GM18858 (cell line): ENCODE measurements around the gene PCDHGA9.
"Not testable (repeated sequence)": the region's sequence is repeated elsewhere in the genome, so short reads cannot be mapped to it uniquely, and the experiment has no call there.

ENCODE experiments used
- ATAC-seq: cut with Tn5 transposase; IDR thresholded peaks from one replicate; pipeline ENCODE4 v1.9.1; 2021; ENCODE audit not compliant: unreplicated experiment

The PCDHGA9 gene

DNA sequence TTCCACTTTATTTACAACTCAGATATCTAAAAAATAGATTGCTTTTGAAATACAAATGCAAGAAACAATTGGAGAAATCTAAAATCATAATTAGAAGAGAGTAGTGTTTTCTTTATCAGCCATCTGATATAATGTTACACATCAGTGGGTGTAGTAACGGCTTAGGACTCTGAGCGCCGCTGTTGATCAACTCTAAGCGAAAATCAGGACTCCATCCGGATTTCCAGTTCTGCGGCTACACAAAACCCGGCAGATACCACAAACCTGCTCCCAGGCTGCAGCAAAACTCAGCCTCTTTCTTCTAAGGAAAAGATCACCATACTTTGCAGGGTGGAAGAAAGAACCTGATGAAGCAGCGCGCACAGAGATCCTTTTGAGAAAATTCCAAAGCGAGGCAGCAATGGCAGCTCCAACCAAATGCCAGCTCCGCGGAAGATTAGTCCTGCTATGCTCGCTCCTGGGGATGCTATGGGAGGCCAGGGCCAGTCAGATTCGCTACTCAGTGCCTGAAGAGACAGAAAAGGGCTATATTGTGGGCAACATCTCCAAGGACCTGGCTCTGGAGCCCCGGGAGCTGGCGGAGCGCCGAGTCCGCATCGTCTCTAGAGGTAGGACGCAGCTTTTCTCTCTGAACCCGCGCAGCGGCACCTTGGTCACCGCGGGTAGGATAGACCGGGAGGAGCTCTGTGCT lies at the start of gene PCDHGA9:
Gene PCDHGA9 (plus strand): TSS at position 226 of the 691 bp plus-strand sequence. CDS start 175 bp downstream, at position 401.
- ATAC-seq = no peak

- ATAC-seq = no peak
Measured at GRCh38 chr5:141354900-141355469, 47.6 kb upstream of the PCDHGA9 start, which contains the start of gene PCDHGA4. Gene PCDHGA4, plus strand, starts transcription at chr5:141355021. Its CDS starts 87 bp downstream, at chr5:141355108.

DNA sequence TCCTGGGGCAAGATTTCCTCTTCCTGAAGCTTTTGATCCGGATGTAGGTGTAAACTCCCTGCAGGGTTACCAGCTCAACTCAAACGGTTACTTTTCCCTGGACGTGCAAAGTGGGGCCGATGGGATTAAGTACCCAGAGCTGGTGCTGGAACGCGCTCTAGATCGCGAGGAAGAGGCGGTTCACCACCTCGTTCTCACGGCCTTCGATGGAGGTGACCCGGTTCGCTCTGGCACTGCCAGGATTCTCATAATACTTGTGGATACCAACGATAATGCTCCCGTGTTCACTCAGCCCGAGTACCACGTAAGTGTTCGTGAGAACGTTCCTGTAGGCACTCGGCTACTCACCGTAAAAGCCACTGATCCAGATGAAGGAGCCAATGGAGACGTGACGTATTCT lies 46.9 kb upstream of the PCDHGA9 start:
- ATAC-seq = no peak

- ATAC-seq = no peak
Measured at GRCh38 chr5:141356133-141356532, 46.4 kb upstream of the PCDHGA9 start.

DNA sequence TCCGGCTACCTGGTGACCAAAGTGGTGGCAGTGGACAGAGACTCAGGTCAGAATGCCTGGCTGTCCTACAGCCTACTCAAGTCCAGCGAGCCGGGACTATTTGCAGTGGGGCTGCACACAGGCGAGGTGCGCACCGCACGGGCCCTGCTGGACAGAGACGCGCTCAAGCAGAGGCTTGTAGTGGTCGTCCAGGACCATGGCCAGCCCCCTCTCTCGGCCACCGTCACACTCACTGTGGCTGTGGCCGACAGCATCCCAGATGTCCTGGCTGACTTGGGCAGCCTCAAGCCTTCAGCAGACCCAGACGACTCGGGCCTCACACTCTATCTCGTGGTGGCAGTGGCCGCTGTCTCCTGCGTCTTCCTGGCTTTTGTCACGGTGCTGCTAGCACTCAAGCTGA lies 45.6 kb upstream of the PCDHGA9 start:
- no peak for ATAC-seq

- peak; percentile 51 for ATAC-seq
Measured at GRCh38 chr5:141359790-141360426, 42.7 kb upstream of the PCDHGA9 start, which contains the start of gene PCDHGB2. Gene PCDHGB2, plus strand, starts transcription at chr5:141359994. Its CDS starts 142 bp downstream, at chr5:141360136.

- ATAC-seq = no peak
Measured at GRCh38 chr5:141360685-141361084, 41.9 kb upstream of the PCDHGA9 start.

DNA sequence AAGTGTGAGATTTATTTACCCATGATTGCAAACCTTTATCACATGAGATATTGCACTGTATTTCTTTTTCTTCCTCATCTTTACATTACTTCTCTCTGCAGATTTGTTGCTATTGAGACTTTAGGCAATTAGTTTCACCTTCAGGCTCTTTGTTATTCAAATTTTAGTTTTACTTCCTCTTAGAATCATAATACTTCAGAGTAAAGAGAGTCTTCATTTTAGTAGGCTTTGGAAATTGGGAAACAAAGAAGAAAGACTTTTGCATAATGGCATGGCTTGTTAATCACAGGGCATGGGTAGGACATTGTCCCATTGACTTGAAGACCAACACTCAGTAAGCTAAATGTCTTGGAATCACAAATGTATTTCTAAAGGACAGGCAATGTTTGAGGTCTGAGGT lies 39.9 kb upstream of the PCDHGA9 start:
- ATAC-seq = no peak

- no peak for ATAC-seq
Measured at GRCh38 chr5:141363952-141364660, 38.5 kb upstream of the PCDHGA9 start, which contains the start of gene PCDHGA5. Gene PCDHGA5, plus strand, starts transcription at chr5:141364162. Its CDS starts 169 bp downstream, at chr5:141364331.

DNA sequence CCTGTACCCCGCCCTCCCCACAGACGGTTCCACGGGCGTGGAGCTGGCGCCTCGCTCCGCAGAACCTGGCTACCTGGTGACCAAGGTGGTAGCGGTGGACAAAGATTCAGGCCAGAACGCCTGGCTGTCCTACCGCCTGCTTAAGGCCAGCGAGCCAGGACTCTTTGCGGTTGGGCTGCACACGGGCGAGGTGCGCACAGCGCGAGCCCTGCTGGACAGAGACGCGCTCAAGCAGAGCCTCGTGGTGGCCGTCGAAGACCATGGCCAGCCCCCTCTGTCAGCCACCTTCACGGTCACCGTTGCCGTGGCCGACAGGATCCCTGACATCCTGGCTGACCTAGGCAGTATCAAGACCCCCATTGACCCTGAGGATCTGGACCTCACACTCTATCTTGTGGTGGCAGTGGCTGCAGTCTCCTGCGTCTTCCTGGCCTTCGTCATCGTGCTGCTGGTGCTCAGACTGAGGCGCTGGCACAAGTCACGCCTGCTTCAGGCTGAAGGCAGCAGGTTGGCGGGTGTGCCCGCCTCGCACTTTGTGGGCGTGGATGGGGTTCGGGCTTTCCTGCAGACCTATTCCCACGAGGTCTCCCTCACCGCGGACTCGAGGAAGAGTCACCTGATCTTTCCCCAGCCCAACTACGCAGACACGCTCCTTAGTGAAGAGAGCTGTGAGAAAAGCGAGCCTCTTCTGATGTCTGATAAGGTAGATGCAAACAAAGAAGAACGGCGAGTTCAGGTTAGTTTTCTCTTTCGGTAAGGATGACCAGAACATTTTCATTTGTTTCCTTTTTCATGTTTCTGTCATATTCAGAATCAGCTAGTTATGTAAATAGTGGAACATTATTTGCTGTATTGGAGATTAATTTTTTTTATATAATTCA lies 36.3 kb upstream of the PCDHGA9 start:
- no peak for ATAC-seq

DNA sequence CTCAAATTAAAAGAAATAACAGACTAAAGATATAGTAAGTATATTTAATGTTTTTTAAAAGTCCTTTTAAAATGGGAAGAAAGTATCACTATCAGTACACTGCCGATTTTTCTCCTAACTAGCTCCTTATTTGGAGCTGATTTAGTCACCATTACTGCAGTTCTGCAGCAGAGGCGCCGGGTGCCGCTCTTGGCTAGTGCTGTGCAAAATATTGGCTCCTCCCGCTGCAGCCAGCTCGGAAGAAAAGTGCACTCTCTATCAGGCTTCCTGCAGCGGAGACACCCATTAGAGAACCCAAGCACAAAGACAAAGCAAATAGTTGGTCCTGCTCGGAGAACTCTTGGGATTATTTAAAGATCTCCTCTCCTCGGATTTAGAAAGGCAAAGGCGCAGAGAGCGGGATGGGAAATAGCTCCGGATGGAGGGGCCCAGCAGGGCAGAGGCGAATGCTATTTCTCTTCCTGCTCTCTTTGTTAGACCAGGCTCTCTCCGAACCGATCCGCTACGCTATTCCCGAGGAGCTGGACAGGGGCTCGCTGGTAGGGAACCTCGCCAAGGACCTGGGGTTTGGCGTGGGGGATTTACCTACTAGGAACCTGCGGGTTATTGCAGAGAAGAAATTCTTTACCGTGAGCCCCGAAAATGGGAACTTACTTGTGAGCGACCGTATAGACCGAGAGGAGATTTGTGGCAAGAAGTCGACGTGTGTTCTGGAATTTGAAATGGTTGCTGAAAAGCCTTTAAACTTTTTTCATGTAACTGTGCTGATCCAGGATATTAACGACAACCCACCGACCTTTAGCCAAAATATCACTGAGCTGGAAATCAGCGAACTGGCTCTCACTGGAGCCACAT lies 32.4 kb upstream of the PCDHGA9 start, which contains the start of gene PCDHGB3:
Gene PCDHGB3 (plus strand): TSS at position 249 of the 855 bp plus-strand sequence. CDS start 153 bp downstream, at position 402.
- ATAC-seq = no peak

- no peak for ATAC-seq
Measured at GRCh38 chr5:141371572-141372475, 30.8 kb upstream of the PCDHGA9 start.

DNA sequence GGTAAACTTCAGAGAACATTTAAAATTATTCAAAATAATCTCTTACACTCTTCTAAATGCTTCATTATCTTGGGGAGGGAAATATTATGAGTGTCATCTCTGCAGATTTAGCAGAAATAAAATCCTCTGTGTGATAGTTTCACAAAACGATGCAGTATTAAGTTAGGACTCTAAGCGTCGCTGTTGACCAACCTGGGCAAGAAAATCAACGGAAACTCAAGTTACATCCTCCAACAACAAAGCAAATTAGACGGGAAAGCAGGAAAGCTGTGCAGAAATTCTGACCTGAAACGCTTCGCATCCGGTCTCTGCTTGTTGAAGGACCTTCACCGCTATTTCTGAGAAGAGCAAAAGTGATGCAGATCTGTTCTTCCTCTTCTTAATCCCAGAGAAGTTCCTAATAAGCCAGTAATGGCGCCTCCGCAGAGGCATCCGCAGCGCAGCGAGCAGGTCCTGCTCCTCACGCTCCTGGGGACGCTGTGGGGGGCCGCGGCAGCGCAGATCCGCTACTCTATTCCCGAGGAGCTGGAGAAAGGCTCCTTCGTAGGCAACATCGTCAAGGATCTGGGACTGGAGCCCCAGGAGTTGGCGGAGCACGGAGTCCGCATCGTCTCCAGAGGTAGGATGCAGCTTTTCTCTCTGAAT lies 28.8 kb upstream of the PCDHGA9 start, which contains the start of gene PCDHGA6:
Gene PCDHGA6 (plus strand): TSS at position 219 of the 645 bp plus-strand sequence. CDS start 193 bp downstream, at position 412.
- no peak for ATAC-seq

DNA sequence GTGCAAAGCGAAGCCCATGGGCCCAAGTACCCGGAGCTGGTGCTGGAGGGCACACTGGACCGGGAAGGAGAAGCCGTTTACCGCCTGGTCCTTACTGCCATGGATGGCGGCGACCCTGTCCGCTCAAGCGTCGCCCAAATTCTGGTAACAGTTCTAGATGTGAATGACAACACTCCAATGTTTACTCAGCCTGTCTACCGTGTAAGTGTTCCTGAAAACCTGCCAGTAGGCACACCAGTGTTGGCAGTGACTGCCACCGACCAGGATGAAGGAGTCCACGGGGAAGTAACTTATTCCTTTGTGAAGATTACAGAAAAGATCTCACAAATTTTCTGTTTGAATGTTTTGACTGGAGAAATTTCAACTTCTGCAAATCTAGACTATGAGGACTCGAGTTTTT lies 28.0 kb upstream of the PCDHGA9 start:
- ATAC-seq = no peak

DNA sequence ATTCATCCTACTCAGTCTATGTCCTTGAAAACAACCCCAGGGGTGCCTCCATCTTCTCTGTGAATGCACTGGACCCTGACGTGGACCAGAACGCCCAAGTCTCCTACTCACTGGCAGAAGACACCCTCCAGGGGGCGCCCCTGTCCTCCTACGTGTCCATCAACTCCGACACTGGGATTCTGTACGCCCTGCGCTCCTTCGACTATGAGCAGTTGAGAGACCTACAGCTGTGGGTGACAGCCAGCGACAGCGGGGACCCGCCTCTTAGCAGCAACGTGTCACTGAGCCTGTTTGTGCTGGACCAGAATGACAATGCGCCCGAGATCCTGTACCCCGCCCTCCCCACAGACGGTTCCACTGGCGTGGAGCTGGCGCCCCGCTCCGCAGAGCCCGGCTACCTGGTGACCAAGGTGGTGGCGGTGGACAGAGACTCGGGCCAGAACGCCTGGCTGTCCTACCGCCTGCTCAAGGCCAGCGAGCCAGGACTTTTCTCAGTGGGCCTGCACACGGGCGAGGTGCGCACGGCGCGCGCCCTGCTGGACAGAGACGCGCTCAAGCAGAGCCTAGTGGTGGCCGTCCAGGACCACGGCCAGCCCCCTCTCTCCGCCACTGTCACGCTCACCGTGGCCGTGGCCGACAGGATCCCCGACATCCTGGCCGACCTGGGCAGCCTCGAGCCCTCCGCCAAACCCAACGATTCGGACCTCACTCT lies 27.0 kb upstream of the PCDHGA9 start:
- ATAC-seq = not testable (repeated sequence)

- ATAC-seq = no peak
Measured at GRCh38 chr5:141382469-141383294, 19.9 kb upstream of the PCDHGA9 start, which contains the start of gene PCDHGA7. Gene PCDHGA7, plus strand, starts transcription at chr5:141382742. Its CDS starts 158 bp downstream, at chr5:141382900.
